HCT116 (cell line): ENCODE measurements around the gene GATB. TPM values are rescaled to one million over a fixed set of nuclear protein-coding genes. Genes with fewer than 3 reads are reported as not detected.

Experiments used
- ATAC-seq: fragments of 200-7000 bp; cut with Tn5 transposase; 2 replicates; pipeline ENCODE4 v1.9.1; 2020; ENCODE audit warnings: mild to moderate bottlenecking, moderate library complexity
- BruUV-seq: library from RNA; stranded (reverse); fragments of 400-500 nt; replicated peaks from 2 replicates; lab custom pipeline; 2021; lab: Mats Ljungman, UMichigan
- CTCF ChIA-PET: fragments of 300-600 bp; sonication (Branson Sonifier 250); formaldehyde crosslinking; loops from one replicate; lab custom pipeline; 2021; ENCODE audit warnings: antibody characterized with exemption; lab: Charles Lee
- POLR2A ChIA-PET: fragments of 300-600, 350-600 bp; sonication (Branson Sonifier 250); formaldehyde crosslinking; loops from one replicate; lab custom pipeline; 2021; ENCODE audit warnings: antibody characterized with exemption; lab: Charles Lee
- RAD21 ChIA-PET, 2 experiments: fragments of 300-600 bp; sonication (Branson Sonifier 250); formaldehyde crosslinking; loops; one replicate each; lab custom pipeline; 2023; ENCODE audit warnings: low total read pairs in 2 of 2; ENCODE audit not compliant: uncharacterized antibody in 2 of 2, unreplicated experiment in 2 of 2, low non-redundant PET in 1 of 2; lab: Charles Lee
- DNase-seq: peaks from one replicate; pipeline ENCODE4 v3.0.0-alpha.2; 2010; ENCODE audit warnings: low read depth, low spot score
- H2AFZ ChIP-seq: fragments of 200-600 bp; shearing (Covaris generic), sonication (generic); 2 replicates; pipeline ENCODE4 v1.6.1; 2017; ENCODE audit warnings: low read depth, mixed run types, mixed read lengths, antibody characterized with exemption, low read length; ENCODE audit not compliant: poor library complexity, severe bottlenecking
- H3K27ac ChIP-seq: 2 replicates; pipeline ENCODE4 v1.5.1; 2012; ENCODE audit warnings: low read depth, low read length
- H3K27me3 ChIP-seq: fragments of 200-600 bp; sonication (generic); 2 replicates; pipeline ENCODE4 v1.6.1; 2016; ENCODE audit warnings: mixed run types, low read length, mixed read lengths; ENCODE audit not compliant: insufficient read depth
- H3K36me3 ChIP-seq, 2 experiments: fragments of 200-500 bp in 1 of 2; fragments of 200-600 bp in 1 of 2; sonication (Bioruptor generic) in 1 of 2; sonication (generic) in 1 of 2; 2 replicates each; pipeline versions ENCODE4 v1.5.1 to v1.6.1; 2014 to 2016; ENCODE audit warnings: low read length in 2 of 2, inconsistent platforms in 1 of 2, mixed read lengths in 1 of 2, mixed run types in 1 of 2; ENCODE audit not compliant: insufficient read depth in 2 of 2, control insufficient read depth in 1 of 2
- H3K4me1 ChIP-seq, 2 experiments: fragments of 200-600 bp in 1 of 2; sonication (generic) in 1 of 2; 2 replicates each; pipeline versions ENCODE4 v1.5.1 to v1.6.1; 2012 to 2017; ENCODE audit warnings: low read length in 2 of 2, inconsistent platforms in 1 of 2, mild to moderate bottlenecking in 1 of 2, mixed read lengths in 1 of 2, mixed run types in 1 of 2, moderate library complexity in 1 of 2; ENCODE audit not compliant: insufficient read depth in 2 of 2, control insufficient read depth in 1 of 2
- H3K4me2 ChIP-seq: fragments of 200-600 bp; sonication (generic); 2 replicates; pipeline ENCODE4 v1.6.1; 2017; ENCODE audit warnings: mixed run types, low read length, mixed read lengths
- H3K4me3 ChIP-seq, 2 experiments: fragments of 200-600 bp in 1 of 2; sonication (generic) in 1 of 2; replicated peaks in 1 of 2; 2 replicates each; pipeline ENCODE4 v1.5.1; 2011 to 2016; ENCODE audit warnings: low read length in 2 of 2, control low read depth in 1 of 2, low read depth in 1 of 2, mild to moderate bottlenecking in 1 of 2, mixed read lengths in 1 of 2, mixed run types in 1 of 2
- H3K79me2 ChIP-seq: fragments of 200-600 bp; sonication (generic); 2 replicates; pipeline ENCODE4 v1.6.1; 2017; ENCODE audit warnings: mild to moderate bottlenecking, mixed run types, low read length, moderate library complexity, mixed read lengths; ENCODE audit not compliant: insufficient read depth
- H3K9ac ChIP-seq: fragments of 200-600 bp; sonication (generic); 2 replicates; pipeline ENCODE4 v1.6.1; 2016; ENCODE audit warnings: low read length, mixed read lengths
- H3K9me2 ChIP-seq: fragments of 200-600 bp; sonication (generic), shearing (Covaris generic); 2 replicates; pipeline ENCODE4 v1.6.1; 2017; ENCODE audit warnings: mixed run types, mild to moderate bottlenecking, moderate library complexity; ENCODE audit not compliant: insufficient read depth
- H3K9me3 ChIP-seq, 2 experiments: fragments of 200-500 bp in 1 of 2; fragments of 200-600 bp in 1 of 2; sonication (Bioruptor generic) in 1 of 2; sonication (generic) in 1 of 2; 2 replicates each; pipeline ENCODE4 v1.6.1; 2014 to 2017; ENCODE audit warnings: low read length in 2 of 2, mixed read lengths in 2 of 2, inconsistent platforms in 1 of 2, low read depth in 1 of 2, mild to moderate bottlenecking in 1 of 2, mixed run types in 1 of 2, moderate library complexity in 1 of 2; ENCODE audit not compliant: control insufficient read depth in 1 of 2, insufficient read depth in 1 of 2
- H4K20me1 ChIP-seq: fragments of 200-600 bp; sonication (generic), shearing (Covaris generic); 2 replicates; pipeline ENCODE4 v1.6.1; 2017; ENCODE audit warnings: mixed run types, mild to moderate bottlenecking, moderate library complexity; ENCODE audit not compliant: insufficient read depth
- CEBPB ChIP-seq: IDR thresholded peaks from 2 replicates; pipeline ENCODE4 v1.6.1; 2012; ENCODE audit warnings: low read depth
- CTCF ChIP-seq, 3 experiments: fragments of 200-600 bp in 1 of 3; sonication (generic) in 1 of 3; IDR thresholded peaks in 2 of 3; conservative IDR thresholded peaks in 1 of 3; 2 replicates each; pipeline ENCODE4 v1.5.1; 2012 to 2017; ENCODE audit warnings: low read depth in 2 of 3, low read length in 2 of 3, antibody characterized with exemption in 1 of 3, borderline replicate concordance in 1 of 3, control low read depth in 1 of 3, mild to moderate bottlenecking in 1 of 3, mixed read lengths in 1 of 3, mixed run types in 1 of 3, moderate library complexity in 1 of 3; ENCODE audit not compliant: insufficient read depth in 1 of 3
- EGR1 ChIP-seq: IDR thresholded peaks from 2 replicates; pipeline ENCODE4 v1.6.1; 2012; ENCODE audit warnings: low read depth
- POLR2A ChIP-seq: IDR thresholded peaks from 2 replicates; pipeline ENCODE4 v1.7.0; 2011; ENCODE audit warnings: borderline replicate concordance; ENCODE audit not compliant: insufficient read depth, insufficient read length; ENCODE audit errors: extremely low read depth
- ZBTB33 ChIP-seq: IDR thresholded peaks from 2 replicates; pipeline ENCODE4 v1.6.1; 2011; ENCODE audit warnings: mild to moderate bottlenecking, low read length, moderate library complexity; ENCODE audit not compliant: insufficient replicate concordance; ENCODE audit errors: extremely low read depth
- intact Hi-C: fragments of 100-400 bp; cut with micrococcal nuclease; formaldehyde crosslinking; loops from 2 replicates; pipeline ENCODE4 v1.10.0; 2022
- total RNA-seq: library from RNA; stranded (reverse); gene quantifications from one replicate; pipeline ENCODE4 v1.2.1, GENCODE V29; 2021; ENCODE audit not compliant: unreplicated experiment

The GATB gene
- total RNA-seq, 1 experiment from 2014 or later = 29.3 TPM

GRCh38 chr4:151668689-151669402 is 92.0 kb downstream of the GATB start:
- no peaks in the 10 kb centered on the region for H3K9me2 ChIP-seq
- no peaks in the 10 kb centered on the region for H3K27me3 ChIP-seq
- TF ChIP-seq ZBTB33 = no peak
- no peaks in the 10 kb centered on the region for H3K4me1 ChIP-seq
- intact Hi-C loops = no loop called here
- H3K4me2 ChIP-seq = no peak overlapping the region
- ChIA-PET RAD21 (no interaction called here), CTCF (no interaction called here), POLR2A (no interaction called here)
- no peaks in the 10 kb centered on the region for H3K36me3 ChIP-seq
- H4K20me1 ChIP-seq = no peaks in the 10 kb centered on the region
- no TSS peak for BruUV-seq
- H2AFZ ChIP-seq = no peak overlapping the region
- no peak overlapping the region for H3K4me3 ChIP-seq
- H3K27ac ChIP-seq = no peak overlapping the region
- DNase-seq = no peak
- no peak overlapping the region for H3K9ac ChIP-seq
- no peaks in the 10 kb centered on the region for H3K79me2 ChIP-seq
- no peaks in the 10 kb centered on the region for H3K9me3 ChIP-seq
- ATAC-seq = no peak

GRCh38 chr4:151667666-151668065 is 93.1 kb downstream of the GATB start:
- H3K4me1 ChIP-seq = no peaks in the 10 kb centered on the region
- H3K9me3 ChIP-seq = no peaks in the 10 kb centered on the region
- no peak overlapping the region for H3K27ac ChIP-seq
- no peak overlapping the region for H3K4me3 ChIP-seq
- ChIA-PET RAD21 (no interaction called here), POLR2A (interaction anchor here (0.8 kb wide), 1 partner anchor 15 kb away, joined by 3 read pairs; no protein-coding TSS in a partner anchor), CTCF (no interaction called here)
- no peak overlapping the region for H3K4me2 ChIP-seq
- H3K27me3 ChIP-seq = no peaks in the 10 kb centered on the region
- intact Hi-C loops = no loop called here
- TF ChIP-seq CTCF (IDR thresholded peaks at IDR 0.05 in 2 of 3, conservative IDR thresholded peaks at IDR 0.05 in 1 of 3; ENCODE audit: borderline replicate concordance in 1 of 3, insufficient read depth in 1 of 3, low read depth in 2 of 3, low read length in 2 of 3) (no peak), EGR1 (no peak), POLR2A (no peak), CEBPB (no peak)
- no peaks in the 10 kb centered on the region for H3K9me2 ChIP-seq
- no peaks in the 10 kb centered on the region for H4K20me1 ChIP-seq
- H2AFZ ChIP-seq = no peak overlapping the region
- ATAC-seq (no peak), DNase-seq (no peak)
- no peak overlapping the region for H3K9ac ChIP-seq
- no peaks in the 10 kb centered on the region for H3K79me2 ChIP-seq
- H3K36me3 ChIP-seq = no peaks in the 10 kb centered on the region
- no TSS peak for BruUV-seq
